ENCODE results near the gene ENOX1.
"Not testable (repeated sequence)": the region's sequence is repeated elsewhere in the genome, so short reads cannot be mapped to it uniquely, and the experiment has no call there.

Gene ENOX1

GRCh38 chr13:43432958-43433357, 353.8 kb downstream of the ENOX1 start:
- no peak for DNase-seq (ENCODE audit: low read depth in 2 of 2)

- DNase-seq (ENCODE audit: low read depth in 2 of 2): no peak
Measured at GRCh38 chr13:43431841-43432240, 354.9 kb downstream of the ENOX1 start.

GRCh38 chr13:43431290-43431716, 355.5 kb downstream of the ENOX1 start:
- DNase-seq (ENCODE audit: low read depth in 2 of 2): no peak

- DNase-seq (ENCODE audit: low read depth in 2 of 2): no peak
Measured at GRCh38 chr13:43428545-43429296, 358.1 kb downstream of the ENOX1 start.

GRCh38 chr13:43426355-43426754, 360.4 kb downstream of the ENOX1 start:
- no peak for DNase-seq (ENCODE audit: low read depth in 2 of 2)

- no peak for DNase-seq (ENCODE audit: low read depth in 2 of 2)
Measured at GRCh38 chr13:43425234-43425633, 361.5 kb downstream of the ENOX1 start.

- no peak for DNase-seq (ENCODE audit: low read depth in 2 of 2)
Measured at GRCh38 chr13:43424412-43424811, 362.4 kb downstream of the ENOX1 start.

- no peak for DNase-seq (ENCODE audit: low read depth in 2 of 2)
Measured at GRCh38 chr13:43422116-43422515, 364.7 kb downstream of the ENOX1 start.

- DNase-seq (ENCODE audit: low read depth in 2 of 2): not testable (repeated sequence)
Measured at GRCh38 chr13:43416842-43417241, 369.9 kb downstream of the ENOX1 start.

GRCh38 chr13:43416408-43416807, 370.4 kb downstream of the ENOX1 start:
- DNase-seq (ENCODE audit: low read depth in 2 of 2): not testable (repeated sequence)

- not testable (repeated sequence) for DNase-seq (ENCODE audit: low read depth in 2 of 2)
Measured at GRCh38 chr13:43415903-43416391, 370.8 kb downstream of the ENOX1 start.

GRCh38 chr13:43414111-43414510, 372.7 kb downstream of the ENOX1 start:
- no peak for DNase-seq (ENCODE audit: low read depth in 2 of 2)

GRCh38 chr13:43411741-43412140, 375.0 kb downstream of the ENOX1 start:
- no peak for DNase-seq (ENCODE audit: low read depth in 2 of 2)

GRCh38 chr13:43411211-43411610, 375.6 kb downstream of the ENOX1 start:
- no peak for DNase-seq (ENCODE audit: low read depth in 2 of 2)

GRCh38 chr13:43408274-43408673, 378.5 kb downstream of the ENOX1 start:
- DNase-seq (ENCODE audit: low read depth in 2 of 2): no peak

GRCh38 chr13:43407023-43407581, 379.7 kb downstream of the ENOX1 start:
- no peak for DNase-seq (ENCODE audit: low read depth in 2 of 2)

GRCh38 chr13:43405457-43405856, 381.3 kb downstream of the ENOX1 start:
- no peak for DNase-seq (ENCODE audit: low read depth in 2 of 2)

GRCh38 chr13:43402380-43402779, 384.4 kb downstream of the ENOX1 start:
- DNase-seq (ENCODE audit: low read depth in 2 of 2): no peak

GRCh38 chr13:43401361-43401760, 385.4 kb downstream of the ENOX1 start:
- no peak for DNase-seq (ENCODE audit: low read depth in 2 of 2)

- no peak for DNase-seq (ENCODE audit: low read depth in 2 of 2)
Measured at GRCh38 chr13:43397111-43397510, 389.7 kb downstream of the ENOX1 start.

- no peak for DNase-seq (ENCODE audit: low read depth in 2 of 2)
Measured at GRCh38 chr13:43391036-43391435, 395.7 kb downstream of the ENOX1 start.

- no peak for DNase-seq (ENCODE audit: low read depth in 2 of 2)
Measured at GRCh38 chr13:43390619-43391018, 396.2 kb downstream of the ENOX1 start.

- DNase-seq (ENCODE audit: low read depth in 2 of 2): no peak
Measured at GRCh38 chr13:43389983-43390382, 396.8 kb downstream of the ENOX1 start.
